ENCODE measurements around the gene GMPR. TPM values are rescaled to one million over a fixed set of nuclear protein-coding genes. Genes with fewer than 3 reads are reported as not detected.

GMPR gene
- 4.4 and 5.8 TPM in 2 replicates for total RNA-seq

GRCh38 chr6:16238057-16238962 is at the start of gene GMPR:
GMPR (plus strand) TSS chr6:16238587; CDS start chr6:16238694, 107 bp downstream.

Other genes starting within 250 kb of the GMPR start
- gene MYLIP, start 109.5 kb upstream of the GMPR start, total RNA-seq = 14.5 and 33.2 TPM in 2 replicates

All from bronchial smooth muscle cell (primary cell).